Hippocampal formation (tissue), 2 donors: ENCODE data around the gene PDZD4.
"Not testable (repeated sequence)": the region's sequence is repeated elsewhere in the genome, so short reads cannot be mapped to it uniquely, and the experiment has no call there.

Experiments
- DNase-seq, 2 donors: peaks; one replicate each; lab custom pipeline; 2025; lab: John Stamatoyannopoulos, UW

Gene PDZD4

DNA sequence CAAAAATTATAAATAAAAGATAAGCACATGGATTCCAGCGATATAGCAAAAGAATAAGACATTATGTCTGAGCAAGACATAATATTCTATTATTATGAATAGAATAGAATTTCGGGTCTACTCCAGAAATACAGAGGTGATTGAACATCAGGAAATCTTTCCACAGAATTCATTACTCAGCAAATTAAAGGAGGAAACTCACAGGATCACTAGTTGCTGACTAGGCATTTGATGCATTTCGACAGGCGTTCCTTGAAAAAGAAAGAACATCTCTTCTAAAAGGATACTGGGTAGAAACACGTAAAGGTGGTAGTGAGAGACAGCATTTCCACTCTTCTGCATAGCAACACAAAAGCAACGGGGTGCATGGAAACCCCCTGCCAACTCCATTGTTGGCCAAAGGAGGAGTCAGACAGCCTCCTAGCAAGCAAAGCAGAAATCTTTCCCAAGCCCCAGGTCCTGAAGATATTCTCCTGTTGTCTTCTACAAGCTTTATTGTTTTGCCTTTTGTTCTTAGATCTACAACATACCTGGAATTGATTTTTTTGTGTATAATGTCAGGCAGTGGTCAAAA, 14.3 kb upstream of the PDZD4 start:
- no peak for DNase-seq

DNA sequence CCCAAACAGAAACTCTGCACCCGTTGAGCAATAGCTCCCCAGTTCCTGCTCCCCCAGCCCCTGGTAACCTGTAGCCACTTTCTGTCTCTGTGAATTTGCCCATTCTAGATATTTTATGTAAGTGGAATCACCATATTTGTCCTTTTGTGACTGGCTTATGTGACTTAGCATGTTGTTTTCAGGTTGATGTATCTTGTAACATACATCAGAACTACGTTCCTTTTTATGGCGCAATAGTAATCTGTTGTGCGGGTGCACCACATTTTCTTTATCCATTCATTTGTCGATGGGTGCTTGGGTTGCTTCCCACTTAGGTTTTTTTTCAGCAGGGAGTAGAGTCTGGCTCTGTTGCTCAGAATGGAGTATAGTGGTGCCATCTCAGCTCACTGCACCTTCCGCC, 6.6 kb upstream of the PDZD4 start:
- DNase-seq = no peak

DNA sequence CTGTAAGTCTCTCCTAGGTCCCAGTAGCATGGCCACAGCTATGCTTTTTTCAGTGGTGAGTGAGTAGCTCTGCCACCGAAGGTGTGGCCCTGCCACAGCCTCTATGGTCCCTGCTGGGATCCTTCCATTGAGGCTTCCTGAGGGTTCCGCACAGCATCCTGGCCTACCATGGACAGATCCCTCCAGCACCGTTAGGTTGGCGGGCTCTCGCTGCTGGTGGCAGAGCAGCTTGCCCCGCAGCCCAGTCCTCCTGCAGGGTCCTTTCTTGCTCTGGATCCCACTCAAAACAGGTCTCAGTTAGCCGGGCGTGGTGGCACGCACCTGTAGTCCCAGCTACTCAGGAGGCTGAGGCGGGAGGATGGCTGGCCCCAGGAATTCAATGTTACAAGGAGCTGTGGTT, 2.4 kb upstream of the PDZD4 start:
- no peak for DNase-seq

DNA sequence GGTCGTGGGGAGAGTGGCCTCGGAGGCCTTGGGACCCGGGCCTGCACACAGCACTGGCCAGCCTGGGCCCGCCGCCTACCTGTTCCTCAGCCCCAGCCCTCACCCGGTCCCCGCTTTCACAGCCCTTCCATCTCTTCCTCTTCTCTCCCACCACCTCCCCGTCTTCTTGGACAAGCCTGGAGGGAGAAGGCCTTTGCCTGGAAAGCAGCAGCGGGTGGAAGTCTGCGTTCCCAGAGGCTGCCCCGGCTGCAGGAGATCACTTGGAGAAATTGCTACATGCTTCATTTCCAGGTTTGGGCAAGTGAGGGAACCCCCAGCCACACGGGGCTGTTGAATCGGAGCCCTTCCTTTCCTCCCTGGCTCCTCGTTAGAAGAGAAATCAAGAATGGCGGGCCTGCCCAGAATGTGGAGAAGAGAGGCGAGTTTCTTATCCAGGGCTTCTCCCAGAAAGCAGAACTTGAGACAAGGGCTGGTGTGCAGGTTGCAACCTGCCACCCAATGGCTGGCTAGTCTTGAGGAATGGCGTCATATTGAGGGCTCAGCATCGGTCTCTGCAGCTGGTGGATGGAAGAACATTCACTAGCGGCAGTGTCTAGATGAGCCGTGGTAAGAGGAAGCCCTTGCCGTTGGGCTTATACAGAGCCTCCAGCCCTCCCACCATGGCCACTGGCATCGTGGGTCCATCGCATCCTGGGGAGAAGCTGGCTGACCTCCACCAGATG, 1.2 kb upstream of the PDZD4 start:
- no peak for DNase-seq

DNA sequence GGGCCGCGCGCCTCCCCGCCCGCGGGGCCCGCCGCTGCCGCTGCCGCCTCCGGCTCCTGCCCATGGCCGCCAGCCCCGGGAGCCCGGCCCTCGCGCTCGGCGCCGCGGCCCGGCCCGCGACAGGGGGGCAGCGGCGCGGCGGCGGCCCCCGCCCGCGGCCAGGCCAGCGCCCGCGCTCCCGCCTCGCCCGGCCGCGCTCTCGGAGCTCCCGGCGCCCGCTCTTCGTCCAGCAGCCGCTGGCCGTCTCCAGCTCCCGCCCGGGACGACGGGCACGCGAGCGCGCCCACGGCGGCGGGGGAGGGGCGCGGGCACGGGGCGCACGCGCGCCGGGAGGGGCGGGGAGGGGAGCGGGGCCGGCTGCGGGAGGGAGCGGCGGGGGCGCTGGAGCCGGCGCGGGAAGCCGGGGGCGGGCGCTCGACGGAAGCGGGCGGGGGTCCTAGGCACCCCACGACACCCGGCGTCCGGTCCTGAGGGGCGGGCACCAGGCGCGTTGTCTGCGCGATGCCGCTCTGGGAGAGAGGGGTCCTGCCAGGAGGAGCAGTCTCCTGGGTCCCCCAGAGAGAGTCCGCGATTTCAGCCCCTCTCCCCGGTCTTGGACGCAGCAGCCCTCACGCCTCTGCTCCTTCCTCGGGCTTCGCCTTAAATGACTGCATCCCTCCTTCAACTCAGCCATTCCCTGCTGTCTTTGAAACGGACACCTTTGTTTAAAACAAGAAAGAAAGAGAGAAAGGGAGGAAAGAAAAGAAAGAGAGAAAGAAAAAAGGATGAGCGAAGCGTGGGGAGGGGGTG, 490 bp upstream of the PDZD4 start:
- DNase-seq = no peak

DNA sequence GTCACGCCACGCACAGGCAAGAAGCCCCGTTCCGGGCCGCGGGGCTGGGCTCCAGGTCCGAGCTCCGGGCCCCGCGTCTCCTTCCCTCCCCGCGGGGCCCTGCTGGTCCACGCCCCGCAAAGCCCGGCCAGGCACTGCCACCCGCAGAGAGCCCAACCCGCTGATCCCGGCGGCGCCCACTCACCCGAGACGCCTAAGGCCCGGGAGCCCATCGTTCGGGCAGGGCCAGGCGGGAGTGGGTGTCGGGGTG, 870 bp downstream of the PDZD4 start:
- no peak for DNase-seq

DNA sequence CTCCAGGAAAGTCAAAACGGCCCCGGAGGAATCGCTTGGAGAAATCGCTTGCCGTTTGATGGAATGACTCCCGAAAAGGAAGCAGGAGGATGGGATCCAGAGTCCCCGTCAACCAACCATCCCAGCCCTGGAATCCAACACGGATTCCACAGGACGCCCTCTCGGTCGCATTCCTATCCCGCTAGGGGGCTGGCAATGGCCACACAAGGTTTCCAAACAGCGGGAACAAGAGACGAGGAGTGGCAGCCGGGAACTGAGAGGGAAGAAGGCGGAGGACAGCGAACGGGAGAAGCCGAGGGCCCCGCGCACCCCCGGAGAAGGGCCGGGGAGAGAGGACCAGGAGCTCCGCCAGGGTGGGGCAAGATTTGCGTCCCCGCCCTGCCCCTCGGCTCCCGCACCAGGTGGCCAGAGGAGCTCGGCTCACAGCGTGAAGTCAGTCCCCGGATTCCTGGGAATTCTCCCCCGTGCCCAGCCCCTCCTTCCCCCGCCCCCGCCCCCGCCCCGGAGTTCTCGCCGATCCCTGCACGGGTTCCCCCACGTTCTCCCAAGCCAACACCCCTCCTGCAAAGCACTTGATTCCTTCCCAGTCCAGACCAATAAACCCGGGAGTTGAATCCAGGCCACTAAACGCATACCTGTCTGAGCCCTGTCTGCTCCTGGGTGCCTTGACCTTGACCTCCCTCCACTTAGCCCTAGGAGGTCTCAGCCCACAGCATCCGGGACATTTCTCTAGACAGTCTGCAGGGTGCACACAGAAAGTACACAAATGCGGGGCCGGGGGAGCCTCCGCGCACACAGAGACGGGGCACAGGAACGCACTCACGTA, 1.4 kb downstream of the PDZD4 start:
- no peak for DNase-seq

DNA sequence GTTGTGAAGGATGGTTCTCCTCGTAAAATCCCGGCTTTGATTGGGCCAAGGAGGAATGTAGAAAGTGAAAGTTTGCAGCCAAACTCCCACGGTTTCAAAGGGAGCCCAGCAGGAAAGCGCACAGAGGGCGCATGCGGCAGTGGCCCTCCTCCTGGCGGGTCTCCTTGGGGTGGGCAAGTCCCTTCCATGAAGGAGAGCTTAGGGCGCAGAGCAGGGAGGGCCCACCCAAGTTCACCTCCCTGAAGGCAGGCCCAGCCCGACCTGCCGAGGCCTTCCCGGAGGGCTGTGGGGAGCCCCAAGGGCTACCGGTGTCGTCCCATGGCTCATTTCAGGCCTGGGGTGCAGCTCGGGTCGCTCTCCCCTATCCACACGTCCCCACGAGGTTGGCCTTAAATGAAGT, 2.0 kb downstream of the PDZD4 start:
- no peak for DNase-seq

DNA sequence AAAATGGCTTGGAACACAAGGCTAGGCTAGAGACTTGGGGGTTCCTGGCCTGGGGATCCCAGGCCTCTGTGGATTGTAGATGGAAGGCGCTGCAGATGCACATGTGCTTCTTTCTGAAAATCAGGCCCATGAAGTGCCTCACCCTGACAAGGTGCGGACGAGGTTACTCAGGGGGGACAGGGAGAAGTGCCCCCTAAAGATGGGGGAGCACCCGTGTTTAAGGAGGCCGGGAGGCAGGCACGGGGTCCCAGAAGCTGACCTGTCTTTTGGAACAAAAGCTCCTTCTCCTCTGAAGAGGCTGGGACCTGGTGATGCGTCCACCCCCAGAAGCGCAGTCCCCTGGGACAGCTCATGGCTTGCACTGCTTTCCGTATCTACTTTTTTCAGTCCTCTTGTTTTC, 2.4 kb downstream of the PDZD4 start:
- DNase-seq = no peak

DNA sequence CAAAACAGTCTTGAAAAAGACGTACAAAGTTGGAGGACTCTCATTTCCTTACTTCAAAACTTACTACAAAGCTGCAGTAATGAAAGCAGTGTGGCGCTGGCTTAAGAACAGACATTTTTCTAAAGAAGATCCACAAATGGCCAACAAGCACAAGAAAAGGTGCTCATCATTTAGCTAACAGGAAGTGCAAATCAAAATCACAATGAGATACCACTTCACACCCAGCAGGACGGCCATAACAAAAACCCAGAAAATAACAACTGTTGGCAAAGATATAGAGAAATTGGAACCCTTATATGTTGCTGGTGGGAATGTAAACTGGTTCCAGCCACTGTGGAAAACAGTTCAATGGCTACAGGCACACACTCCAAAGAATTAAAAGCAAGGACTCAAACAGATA, 3.3 kb downstream of the PDZD4 start:
- DNase-seq = no peak

DNA sequence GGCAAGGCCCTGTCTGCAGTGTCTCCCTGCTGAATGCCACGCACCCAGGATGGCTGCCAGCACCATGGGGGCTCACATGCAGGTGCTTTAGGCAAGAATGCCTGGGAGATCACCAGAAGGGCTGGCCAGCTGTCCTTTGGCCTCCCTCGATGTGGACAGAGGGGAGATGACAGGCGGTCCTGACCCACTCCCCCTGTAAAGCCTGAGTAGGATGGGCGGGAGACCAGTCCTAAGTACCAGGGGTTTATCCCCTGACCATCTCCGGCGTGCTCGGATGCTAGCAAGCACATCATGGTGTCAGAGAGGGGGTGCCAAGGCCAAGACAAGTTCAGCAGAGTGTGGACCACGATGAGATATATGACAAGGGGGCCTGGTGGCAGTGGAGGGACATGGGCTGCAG, 5.3 kb downstream of the PDZD4 start:
- no peak for DNase-seq

DNA sequence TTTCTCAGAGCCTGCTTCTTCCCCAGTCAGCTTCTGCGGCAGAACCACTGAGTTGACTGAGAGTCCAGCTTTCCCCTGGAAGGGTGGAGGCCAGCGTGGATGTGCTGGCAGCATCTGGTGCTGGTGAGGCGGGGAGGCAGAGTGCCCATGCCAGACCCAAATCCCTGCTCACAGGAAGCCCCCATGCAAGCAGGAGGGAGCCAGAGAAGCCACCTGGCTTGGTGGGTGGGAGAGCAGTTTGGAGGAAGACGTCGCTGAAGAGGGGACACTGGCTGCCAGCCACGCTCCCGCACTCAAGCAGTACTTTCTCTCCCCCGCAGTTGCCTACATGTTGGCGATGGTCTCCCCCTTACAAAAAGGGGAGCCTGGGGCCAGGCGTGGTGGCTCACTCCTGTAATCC, 6.0 kb downstream of the PDZD4 start:
- no peak for DNase-seq

DNA sequence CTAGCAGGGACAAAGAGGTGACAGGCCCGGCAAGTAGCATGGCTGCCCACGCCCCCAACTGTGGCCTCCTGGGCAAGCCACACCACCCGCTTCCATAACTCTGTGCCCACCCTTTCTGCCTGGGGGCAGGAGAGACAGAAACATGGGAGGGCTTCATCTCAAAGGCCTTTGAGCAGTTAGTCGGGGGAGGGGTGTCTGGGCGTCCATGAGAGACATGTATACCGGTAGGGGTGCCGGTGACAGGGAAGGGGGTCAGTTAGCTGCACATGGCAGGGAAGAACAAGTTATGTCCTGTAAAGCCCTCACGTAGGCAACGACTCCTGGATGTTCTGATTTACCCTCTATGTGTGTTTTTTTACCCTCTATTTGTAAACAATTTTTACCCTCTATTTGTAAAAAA, 9.3 kb downstream of the PDZD4 start:
- no peak for DNase-seq

DNA sequence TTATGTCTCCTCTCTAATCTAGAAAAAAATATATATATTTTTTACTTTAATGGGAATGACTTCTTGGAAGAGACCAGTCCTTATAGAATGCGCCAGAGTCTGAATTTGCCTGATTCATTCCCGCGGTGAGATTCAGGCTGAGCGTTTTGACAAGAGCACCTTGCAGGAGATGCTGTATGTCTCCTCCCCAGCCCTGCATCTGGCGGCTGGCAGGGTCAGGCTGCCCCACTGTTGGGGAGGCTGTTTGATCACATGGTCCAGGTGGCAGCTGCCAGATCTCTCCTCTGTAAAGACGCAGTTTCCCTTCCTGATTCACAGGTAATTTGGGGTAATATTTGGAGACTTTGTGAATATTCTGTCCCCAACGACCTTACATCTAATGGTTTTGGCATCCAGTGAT, 9.7 kb downstream of the PDZD4 start:
- no peak for DNase-seq

DNA sequence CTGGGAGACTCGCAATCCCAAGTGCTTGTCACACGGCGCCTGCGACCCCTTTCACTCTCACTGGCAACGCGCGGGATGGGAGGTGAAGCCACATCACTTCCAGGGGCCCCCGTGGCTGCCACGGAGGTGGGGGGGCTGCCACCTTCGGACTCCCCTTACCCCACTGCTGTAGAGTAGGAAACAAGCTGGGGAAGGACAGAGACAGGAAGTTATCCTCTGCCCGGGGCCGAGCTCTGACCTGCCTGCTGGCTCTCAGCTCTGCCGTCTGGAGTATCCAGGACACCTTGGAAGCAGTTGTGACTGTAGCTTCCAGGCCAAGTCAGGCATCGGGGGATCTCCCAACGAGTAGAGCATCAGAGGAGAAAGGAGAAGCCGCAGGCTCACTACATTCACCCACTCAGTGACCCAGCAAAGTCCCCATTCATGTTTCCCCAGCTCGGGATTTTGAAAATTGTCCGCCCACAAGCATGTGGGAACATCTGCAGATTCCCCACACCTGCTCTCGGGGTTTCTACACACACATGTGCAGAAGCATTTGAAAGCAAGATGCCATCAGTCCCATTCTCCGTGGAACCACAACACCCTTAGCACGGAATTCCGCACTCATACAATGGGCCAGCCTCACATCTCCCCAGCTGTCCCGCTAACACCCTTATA, 10.8 kb downstream of the PDZD4 start:
- no peak for DNase-seq

DNA sequence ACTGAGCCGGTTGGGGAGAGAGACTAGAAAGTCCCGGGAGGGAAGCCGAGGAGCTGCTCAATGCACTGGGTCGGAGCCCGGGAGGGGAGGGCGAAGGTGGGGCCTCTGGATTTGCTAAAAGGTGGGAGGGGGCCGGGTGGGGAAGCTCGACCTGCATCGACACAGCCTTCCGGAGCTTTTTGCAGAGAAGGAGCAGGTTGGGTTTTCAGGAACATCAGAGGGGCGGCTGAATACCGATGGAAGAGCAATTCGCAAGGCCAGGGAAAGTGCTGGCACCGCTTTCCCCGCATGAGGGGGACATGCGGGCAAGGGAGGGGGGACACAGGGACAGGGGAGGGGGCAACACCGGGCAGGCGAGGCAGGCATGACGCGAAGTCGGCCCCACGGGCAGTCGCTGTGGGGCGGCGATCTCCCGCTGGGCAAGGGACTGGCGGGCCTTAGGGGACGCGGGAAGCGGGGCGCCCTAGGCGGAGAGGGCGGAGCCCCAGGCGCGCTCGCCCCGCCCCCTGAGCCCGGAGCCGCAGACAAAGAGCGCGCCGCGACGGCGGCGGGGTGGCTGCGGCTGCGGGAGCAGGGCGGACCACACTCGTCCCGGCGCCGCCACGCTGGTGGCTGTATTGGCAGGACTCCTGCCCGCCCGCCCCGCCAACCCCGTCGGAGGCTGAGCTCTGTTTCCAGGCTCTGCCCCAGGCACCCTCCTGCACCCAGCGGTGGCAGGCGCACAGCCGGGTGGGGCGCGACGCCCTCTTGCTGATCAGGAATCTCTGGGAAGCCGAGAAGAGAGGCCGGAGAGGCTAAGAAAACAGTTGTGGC, 11.6 kb downstream of the PDZD4 start:
- DNase-seq = no peak

DNA sequence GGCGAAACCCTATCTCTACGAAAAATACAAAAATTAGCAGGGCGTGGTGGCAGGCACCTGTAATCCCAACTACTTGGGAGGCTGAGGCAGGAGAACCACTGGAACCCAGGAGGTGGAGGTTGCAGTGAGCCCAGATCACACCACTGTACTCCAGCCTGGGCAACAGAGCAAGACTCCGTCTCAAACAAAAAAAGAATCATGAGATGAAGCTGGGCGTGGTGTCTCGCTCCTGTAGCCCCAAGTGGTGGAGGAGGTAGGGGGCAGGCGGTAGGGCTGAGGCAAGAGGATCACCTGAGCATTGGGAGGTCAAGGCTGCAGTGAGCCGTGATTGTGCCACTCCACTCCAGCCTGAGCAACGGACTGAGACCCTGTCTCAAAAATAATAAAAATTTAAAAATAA, 12.3 kb downstream of the PDZD4 start:
- not testable (repeated sequence) for DNase-seq

DNA sequence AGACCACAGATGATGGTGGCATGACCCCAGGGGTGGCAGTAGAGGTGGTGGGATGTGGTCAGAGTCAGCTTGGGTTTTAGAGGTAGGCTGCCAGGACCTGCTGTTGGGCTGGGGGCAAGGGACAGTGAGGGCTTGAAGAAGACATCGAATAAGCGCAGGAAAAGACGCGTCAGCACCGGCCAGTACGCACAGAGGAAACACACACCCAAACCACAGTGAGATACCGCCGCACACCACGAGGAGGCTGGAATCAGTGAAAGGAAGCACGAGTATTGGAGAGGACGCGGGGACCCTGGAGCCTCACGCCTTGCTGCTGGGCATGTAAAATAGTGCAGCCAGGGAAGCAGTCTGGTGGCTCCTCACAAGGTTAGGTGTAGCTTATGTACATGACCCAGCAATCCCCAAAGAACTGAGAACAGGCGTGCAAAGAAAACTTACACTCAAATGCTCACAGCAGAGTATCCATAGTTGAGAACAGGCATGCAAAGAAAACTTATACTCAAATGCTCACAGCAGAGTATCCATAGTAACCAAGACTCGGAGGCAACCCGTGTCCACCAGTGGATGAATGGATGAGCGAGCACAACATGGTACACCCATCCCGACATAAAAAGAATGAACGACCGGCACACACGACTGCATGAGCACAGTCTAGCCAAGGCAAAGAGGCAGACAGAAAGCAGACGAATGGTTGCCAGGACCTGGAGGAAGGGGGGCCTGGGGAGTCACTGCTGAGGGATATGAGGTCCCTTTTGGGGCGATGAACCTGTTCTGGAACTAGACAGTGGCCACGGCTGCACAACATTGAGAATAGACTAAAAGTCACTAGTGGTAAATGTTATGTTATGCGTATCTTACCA, 13.3 kb downstream of the PDZD4 start:
- no peak for DNase-seq

DNA sequence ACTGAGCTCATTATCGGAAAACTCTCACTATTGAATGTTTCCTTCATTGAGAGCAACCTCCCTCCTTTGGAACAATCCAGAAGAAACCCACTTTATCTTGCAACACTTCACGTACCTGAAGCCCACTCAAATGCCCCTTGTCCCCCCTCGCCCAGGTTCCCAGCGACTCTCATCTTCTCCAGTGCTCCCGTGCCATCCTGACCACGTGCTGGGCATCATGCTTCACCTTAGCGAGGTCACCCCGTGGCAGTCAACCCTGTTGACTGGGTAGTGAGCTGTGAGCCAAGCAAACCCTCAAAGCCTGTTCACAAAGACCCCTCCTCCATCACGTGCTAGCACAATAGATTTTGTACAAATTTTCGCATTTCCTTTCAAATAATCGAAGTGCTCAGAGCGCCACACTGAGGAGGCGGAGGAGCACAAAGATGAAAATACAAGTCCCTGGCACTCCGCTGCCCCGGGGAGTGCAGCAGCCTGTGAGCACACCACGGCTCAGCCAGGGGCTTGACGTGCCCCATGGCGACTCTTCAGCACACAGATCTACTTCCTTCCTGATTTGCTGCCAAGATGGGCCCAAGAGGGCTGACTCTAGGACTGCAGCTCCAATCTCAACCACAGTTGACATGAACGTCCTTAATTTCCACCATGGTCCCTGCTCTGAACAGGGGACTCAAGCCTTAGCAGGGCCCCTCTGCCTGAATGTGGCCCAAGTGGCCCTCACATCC, 15.6 kb downstream of the PDZD4 start:
- DNase-seq = no peak

DNA sequence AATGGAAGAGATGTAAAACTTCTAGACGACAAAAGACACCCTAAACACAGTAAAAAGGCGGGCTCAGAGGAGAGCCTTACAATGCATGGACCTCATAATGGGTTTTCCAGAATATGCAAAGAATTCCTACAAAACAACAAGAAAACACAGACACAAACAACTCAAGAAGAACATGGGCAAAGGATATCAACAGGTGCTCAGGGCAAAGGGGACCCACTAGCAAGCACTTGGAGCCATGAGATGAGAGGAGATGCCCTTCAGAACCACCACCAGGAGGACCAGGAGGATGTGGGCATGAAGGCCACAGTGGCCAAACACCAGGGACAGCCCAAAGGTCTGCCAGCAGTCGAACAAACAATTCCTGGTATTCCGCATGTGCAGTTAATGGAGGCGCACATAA, 17.2 kb downstream of the PDZD4 start:
- no peak for DNase-seq
